A172 (cell line): Measurements from ENCODE around the gene ZNF41. TPM values are rescaled to one million over a fixed set of nuclear protein-coding genes. Genes with fewer than 3 reads are reported as not detected.
"Not testable (repeated sequence)": the region's sequence is repeated elsewhere in the genome, so short reads cannot be mapped to it uniquely, and the experiment has no call there.

Experiments
- DNase-seq: peaks from one replicate; pipeline ENCODE4 v3.0.0-alpha.2; 2015; ENCODE audit warnings: low spot score
- total RNA-seq: library from RNA; depleted of rRNA; stranded (reverse); fragments of >200 nt; shearing (Covaris generic); gene quantifications from 2 replicates; pipeline ENCODE4 v1.2.3, GENCODE V29; 2014; rRNA removed

Gene ZNF41
- 6.0 and 8.0 TPM in 2 replicates for total RNA-seq

DNA sequence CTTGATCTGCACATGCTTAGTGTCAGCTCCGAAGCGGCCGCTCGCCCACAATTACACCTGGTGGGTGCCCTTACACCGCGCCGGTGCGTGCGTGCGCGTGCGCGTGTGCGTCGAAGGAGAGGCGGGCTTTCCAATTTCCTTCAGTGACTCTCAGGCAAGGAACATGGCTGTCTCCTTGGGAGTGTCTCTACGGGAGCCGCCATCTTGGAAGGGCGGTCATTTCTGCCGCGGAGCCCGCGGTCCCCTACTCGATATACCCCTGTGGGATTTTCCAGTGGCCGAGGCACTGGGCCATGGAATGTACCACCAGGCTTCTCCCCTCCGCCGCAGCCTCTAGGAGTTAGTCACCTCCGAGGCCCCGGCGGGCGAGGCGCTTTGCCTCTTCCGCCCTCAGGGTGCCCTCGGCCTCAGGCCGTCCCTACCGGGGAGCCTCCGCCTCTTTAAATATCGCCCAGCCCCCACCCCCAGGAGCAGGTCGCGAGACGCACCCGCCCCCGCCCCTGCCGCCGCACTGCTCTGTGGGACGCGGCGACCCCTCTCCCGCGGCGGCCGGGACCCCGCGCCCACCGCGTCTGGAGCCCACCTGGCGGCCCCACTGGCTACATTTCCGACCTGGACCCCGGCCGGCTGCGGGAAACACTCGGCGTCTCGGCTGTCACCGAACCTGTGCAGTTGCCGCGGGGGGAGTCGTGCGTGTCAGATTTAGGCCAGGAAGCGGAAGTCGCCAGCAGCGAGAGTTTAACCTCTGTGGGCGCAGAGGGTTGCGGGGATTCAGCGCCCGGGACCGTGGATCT, at the start of gene ZNF41:
Gene ZNF41 (minus strand): TSS at position 711 of the 794 bp plus-strand sequence. CDS start 15,741 bp downstream, outside the sequence.
- DNase-seq = peak; percentile 79

- DNase-seq = no peak
Measured at GRCh38 chrX:47530049-47530448, 47.0 kb upstream of the ZNF41 start.

DNA sequence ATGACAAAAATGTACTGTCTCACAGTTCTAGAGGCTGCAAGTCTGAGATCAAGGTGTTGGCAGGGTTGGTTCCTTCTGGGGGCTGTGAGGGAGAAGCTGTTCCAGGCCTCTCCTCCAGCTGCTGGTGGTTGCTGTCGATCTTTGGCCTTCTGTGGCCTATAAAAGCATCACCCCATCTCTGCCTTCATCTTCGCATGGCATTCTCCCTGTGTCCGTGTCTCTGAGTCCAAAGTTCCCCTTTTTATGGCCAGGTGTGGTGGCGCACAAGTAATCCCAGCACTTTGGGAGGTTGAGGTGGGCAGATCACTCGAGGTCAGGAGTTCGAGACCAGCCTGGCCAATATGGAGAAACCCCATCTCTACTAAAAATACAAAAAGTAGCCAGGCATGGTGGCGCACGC, 46.5 kb upstream of the ZNF41 start:
- DNase-seq = no peak

GRCh38 chrX:47523713-47524166, 40.7 kb upstream of the ZNF41 start:
- DNase-seq = no peak

DNA sequence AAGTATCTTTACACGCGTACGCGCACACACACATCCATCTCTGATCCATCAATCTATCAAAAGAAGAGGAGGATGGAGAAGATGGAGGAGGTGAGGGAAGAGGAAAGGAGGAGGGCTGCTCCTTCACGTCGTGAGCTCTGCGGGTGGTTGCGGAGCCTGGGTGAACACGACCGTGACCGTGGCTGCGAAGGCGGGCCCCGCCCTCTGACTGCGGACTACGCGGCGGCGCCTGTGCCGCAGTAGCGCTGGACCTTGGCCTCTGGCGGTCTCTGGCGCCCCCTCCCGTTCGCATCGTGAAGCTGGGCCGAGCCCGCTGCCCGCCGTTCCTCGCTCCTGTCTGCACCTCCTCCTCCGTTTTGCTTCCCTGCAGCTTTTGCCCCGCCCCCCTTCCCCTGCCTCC, 40.3 kb upstream of the ZNF41 start:
- DNase-seq = peak; percentile 54

GRCh38 chrX:47518144-47518543, 35.1 kb upstream of the ZNF41 start:
- no peak for DNase-seq

DNA sequence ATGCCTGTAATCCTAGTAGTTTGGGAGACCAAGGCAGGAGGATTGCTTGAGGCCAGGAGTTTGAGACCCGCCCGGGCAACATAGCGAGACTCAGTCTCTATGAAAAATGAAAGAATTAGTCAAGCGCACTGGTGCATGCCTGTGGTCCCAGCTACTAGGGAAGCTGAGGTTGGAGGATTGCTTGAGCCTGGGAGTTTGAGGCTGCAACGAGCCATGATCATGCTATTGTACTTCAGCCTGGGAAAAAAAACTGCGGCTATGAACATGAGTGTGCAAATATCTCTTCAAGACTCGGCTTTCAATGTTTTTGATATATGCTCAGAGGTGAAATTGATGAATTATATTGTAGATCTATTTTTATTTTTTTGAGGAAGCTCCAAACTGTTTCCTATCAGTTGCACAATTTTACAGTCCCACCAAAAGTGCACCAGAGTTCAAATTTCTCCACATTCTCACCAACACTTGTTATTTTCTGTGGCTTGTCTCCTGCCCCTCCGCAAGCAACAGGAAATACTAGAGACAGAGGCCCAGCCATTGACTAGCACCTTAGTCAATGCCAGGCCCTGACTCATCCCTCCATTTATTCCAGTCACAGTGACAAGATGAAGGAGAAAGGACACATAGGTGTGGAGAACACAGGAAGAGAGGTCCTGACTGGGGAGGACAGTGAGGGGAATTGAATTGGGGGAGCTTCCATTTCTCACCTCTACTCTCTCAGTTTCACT, 33.1 kb upstream of the ZNF41 start:
- DNase-seq = peak; percentile 78

DNA sequence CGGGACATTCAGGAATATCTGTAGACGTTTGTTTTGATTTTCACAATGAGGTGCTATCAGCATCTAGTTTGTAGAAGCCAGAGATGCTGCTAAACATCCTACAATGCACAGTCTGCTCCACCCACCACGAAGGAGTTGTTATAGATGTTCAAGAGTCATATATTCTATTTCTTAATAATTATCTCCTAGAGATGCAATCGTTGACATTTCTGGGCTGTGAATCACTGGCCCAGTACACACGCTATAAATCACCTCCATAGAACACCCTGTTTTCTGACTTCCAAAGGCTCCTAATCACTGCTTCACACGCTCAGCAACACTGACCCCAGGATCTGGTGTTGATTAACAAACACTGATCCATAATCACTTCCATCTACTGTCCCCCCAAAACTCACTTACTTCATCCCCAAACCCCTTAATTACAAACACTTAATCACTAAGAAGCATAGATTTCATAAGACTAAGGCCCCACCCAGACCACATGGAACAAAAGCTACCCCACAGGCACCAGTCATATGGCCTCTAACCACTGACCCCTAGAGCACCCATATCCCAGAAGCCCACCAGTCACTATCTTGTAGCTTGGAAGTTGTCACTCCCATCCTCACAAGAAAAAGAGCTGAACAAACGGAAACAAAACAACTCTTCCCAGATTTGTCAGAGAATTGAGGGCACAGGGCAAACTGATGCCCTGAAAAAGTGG, 31.7 kb upstream of the ZNF41 start:
- peak; percentile 69 for DNase-seq

GRCh38 chrX:47513034-47513965, 30.3 kb upstream of the ZNF41 start:
- DNase-seq = not testable (repeated sequence)

- not testable (repeated sequence) for DNase-seq
Measured at GRCh38 chrX:47512383-47512782, 29.4 kb upstream of the ZNF41 start.

- DNase-seq = no peak
Measured at GRCh38 chrX:47507153-47507867, 24.3 kb upstream of the ZNF41 start.

- DNase-seq = no peak
Measured at GRCh38 chrX:47503151-47503550, 20.1 kb upstream of the ZNF41 start.

DNA sequence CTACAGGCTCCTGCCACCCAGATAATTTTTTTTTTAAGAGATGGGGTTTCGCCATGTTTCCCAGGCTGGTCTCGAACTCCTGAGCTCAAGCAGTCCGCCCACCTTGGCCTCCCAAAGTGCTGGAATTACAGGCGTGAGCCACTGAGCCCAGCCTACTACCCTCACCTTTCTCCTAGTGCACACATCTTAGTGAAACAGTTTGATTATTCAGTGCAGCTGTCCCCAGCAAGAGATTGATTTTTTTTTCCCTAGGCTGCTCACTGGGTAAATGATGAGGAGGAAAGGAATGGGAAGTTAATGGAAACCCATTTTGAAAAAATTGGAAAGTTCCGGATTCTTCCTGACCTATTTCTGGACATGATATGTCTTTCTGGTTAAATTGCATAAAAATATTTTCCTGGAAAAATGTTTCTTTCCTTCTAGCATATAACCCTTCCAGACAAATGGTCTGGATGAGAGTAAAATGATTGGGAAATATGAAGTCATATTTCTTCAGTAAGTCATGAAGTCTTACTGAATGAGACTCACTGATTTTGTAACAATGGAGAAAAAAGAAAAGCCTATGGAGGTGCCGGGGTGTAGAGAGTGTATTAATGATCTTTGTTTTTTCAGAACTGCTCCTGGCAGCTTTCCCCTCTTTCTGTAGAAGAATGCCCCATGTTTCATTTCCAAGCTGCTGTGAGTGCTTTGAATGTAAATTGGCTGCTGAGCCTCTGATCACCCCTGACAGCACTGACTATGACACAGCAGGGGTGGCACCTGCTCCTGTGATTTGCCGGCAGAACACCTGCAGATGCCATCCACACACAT, 19.5 kb upstream of the ZNF41 start:
- no peak for DNase-seq

DNA sequence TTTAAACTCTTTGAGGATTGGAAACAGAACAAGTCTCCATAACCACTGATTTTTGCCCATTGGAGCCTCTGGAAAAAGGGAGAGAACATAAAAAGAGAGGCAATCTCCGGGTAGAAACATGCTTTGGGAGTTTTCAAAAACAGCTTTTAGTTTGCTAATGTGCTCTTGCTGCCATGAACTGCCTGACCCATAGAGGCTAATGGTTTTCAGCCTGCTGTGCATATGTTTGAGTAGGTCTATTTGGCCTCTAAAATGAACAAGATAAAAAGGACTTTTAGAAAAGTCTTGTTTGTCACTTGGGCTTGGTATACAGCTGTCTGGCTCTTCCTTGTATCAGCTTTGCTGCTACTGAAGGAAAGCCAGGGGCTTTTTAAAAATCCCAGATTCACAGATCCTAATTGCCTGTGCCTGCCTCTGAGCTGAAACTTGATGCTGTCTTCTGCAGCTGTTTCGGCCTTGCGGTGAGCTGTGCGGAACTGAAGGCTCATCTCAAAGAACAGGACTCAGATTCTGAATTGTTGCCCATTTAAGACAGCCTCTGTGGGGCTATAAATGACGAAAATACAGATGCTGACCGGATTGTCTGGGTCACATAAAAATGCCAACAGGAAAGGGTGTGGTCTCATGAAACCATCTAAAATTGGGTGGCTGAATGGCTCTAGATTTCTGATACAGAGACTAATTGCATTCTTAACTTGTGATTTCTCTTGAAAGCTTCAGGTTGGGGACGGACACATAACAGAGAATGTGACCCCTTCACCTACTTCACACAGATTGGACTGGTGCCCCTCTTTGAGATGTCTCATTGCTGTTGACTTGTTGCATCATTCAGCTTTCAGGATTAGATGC, 18.4 kb upstream of the ZNF41 start:
- peak; percentile 77 for DNase-seq

DNA sequence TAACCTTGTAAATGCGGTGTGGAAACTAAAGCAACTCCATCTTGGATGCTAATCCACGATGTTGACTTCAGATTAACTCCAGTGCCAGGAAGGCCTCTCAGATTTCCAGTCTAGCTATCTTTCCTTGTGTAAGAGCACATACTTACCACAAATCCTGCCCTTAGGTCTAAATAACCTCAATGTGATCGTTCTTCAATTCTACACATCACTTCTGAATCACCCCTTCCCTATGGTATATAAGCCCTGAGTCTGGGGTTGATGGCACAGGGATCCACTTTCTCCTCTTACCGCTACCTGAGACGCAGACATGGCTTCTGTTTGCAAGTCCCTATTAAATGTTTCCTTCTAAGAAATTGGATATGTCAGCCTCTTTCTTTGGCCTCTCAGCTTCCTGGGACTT, 17.5 kb upstream of the ZNF41 start:
- DNase-seq = no peak

- DNase-seq = peak; percentile 7
Measured at GRCh38 chrX:47499293-47499692, 16.3 kb upstream of the ZNF41 start.

DNA sequence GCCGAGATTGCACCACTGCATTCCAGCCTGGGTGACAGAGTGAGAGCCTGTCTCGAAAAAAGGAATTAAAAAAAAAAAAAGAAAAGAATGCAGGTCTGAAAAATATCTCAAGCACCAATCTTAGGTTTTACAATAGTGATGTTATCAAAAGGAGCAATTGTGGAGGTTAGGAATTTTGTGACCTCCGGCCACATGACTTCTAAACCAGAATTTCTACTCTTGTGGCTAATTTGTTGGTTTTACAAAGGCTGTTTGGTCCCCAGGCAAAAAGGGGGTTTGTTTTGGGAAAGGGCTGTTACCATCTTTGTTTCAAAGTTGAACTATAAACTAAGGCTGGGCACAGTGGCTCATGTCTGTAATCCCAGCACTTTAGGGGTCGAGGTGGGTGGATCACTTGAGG, 15.4 kb upstream of the ZNF41 start:
- DNase-seq = no peak

DNA sequence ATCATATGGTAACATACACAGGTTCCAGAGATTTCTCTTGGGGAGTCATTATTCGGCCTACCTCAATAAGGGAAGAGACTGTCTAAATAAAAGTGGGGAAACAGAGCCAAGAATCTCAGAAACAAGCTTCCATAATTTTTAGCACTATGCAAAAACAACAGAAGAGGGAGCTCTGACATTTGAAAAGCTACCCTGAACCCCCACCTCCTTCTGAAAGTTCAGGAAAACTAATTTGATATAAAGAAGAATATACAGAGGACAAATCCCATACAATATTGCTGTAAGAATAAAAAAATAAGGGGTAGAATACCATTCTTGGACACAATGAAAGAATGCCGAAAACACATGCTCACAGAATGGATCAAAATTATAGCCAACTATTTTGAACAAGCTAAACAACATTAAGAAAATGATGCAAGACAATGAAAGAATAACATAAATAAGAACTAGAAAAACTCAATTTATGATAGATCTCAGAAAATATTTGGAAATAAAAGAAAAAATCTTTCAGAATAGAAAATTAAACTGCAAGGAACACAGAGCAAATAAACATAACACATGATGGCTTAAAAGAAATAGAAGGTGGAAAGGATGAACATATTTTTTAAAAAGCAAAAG, 14.4 kb upstream of the ZNF41 start:
- DNase-seq = peak; percentile 11
